ENCODE results near the gene GFPT1. TPM values are rescaled to one million over a fixed set of nuclear protein-coding genes. Genes with fewer than 3 reads are reported as not detected.

GFPT1 gene
- total and polyA plus RNA-seq, 4 donors: 14.7 to 42.6 (median 18.1) TPM

DNA sequence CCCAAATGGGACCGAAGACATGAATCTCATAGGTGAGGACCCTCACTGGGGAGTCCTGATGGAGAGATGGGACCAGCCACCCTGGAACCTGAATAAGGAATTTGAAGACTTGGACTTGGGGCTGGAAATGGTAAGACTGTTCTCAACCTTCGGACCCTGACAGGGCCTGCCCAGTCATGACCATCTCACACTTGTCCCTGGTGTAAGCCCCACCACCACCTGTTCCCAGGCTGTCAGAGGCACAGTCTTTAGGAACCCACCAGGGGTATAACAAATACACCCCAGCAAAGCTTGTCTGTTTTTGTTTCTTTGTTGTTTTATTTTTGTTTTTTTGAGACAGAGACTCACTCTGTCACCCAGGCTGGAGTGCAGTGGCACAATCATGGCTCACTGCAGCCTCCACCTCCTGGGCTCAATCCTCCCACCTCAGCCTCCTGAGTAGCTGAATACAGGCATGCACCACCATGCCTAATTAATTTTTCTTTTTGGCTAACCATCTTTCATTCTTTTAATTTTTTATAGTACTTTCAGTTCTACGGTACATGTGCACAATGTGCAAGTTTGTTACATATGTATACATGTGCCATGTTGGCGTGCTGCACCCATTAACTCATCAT, 106.1 kb downstream of the GFPT1 start:
- H3K9me3 ChIP-seq (ENCODE audit: control insufficient read depth in 4 of 4, low read length in 3 of 4): no peaks in the 10 kb centered on the region
- no peak for DNase-seq (ENCODE audit: low spot score)
- no peak overlapping the region for H3K9ac ChIP-seq (ENCODE audit: low read depth in 1 of 2, low read length in 2 of 2)
- H3K4me1 ChIP-seq (ENCODE audit: control insufficient read depth in 4 of 4, insufficient read depth in 4 of 4, low read length in 3 of 4): no peaks in the 10 kb centered on the region
- H3K4me3 ChIP-seq (ENCODE audit: low read depth in 1 of 3, low read length in 3 of 3): no peak overlapping the region
- WGBS: 94% methylated on average over 4 of the region's 4 CpGs
- H3K27ac ChIP-seq (ENCODE audit: low read depth in 1 of 2, low read length in 2 of 2): no peak overlapping the region
- H3K36me3 ChIP-seq (ENCODE audit: control insufficient read depth in 4 of 4, insufficient read depth in 3 of 4, low read depth in 1 of 4, low read length in 3 of 4): no peaks in the 10 kb centered on the region
- TF ChIP-seq NR2F2 (IDR thresholded peaks at IDR 0.05): no peak
- TF ChIP-seq HNF4A (conservative IDR thresholded peaks at IDR 0.05): no peak
- TF ChIP-seq TAF1 (conservative IDR thresholded peaks at IDR 0.05): no peak
- no peak for TF ChIP-seq GABPA (IDR thresholded peaks at IDR 0.05 in 1 of 2, conservative IDR thresholded peaks at IDR 0.05 in 1 of 2)
- no peak for TF ChIP-seq FOXA1 (IDR thresholded peaks at IDR 0.05)
- TF ChIP-seq JUND (IDR thresholded peaks at IDR 0.05): no peak
- TF ChIP-seq RXRA (IDR thresholded peaks at IDR 0.05): no peak
- no peak for TF ChIP-seq HNF4G (IDR thresholded peaks at IDR 0.05)
- no peak for TF ChIP-seq RAD21 (IDR thresholded peaks at IDR 0.05)
- no peak for TF ChIP-seq SP1 (IDR thresholded peaks at IDR 0.05)
- TF ChIP-seq, protein P1, sequence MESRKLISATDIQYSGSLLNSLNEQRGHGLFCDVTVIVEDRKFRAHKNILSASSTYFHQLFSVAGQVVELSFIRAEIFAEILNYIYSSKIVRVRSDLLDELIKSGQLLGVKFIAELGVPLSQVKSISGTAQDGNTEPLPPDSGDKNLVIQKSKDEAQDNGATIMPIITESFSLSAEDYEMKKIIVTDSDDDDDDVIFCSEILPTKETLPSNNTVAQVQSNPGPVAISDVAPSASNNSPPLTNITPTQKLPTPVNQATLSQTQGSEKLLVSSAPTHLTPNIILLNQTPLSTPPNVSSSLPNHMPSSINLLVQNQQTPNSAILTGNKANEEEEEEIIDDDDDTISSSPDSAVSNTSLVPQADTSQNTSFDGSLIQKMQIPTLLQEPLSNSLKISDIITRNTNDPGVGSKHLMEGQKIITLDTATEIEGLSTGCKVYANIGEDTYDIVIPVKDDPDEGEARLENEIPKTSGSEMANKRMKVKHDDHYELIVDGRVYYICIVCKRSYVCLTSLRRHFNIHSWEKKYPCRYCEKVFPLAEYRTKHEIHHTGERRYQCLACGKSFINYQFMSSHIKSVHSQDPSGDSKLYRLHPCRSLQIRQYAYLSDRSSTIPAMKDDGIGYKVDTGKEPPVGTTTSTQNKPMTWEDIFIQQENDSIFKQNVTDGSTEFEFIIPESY (IDR thresholded peaks at IDR 0.05): no peak
- TF ChIP-seq, protein P2, sequence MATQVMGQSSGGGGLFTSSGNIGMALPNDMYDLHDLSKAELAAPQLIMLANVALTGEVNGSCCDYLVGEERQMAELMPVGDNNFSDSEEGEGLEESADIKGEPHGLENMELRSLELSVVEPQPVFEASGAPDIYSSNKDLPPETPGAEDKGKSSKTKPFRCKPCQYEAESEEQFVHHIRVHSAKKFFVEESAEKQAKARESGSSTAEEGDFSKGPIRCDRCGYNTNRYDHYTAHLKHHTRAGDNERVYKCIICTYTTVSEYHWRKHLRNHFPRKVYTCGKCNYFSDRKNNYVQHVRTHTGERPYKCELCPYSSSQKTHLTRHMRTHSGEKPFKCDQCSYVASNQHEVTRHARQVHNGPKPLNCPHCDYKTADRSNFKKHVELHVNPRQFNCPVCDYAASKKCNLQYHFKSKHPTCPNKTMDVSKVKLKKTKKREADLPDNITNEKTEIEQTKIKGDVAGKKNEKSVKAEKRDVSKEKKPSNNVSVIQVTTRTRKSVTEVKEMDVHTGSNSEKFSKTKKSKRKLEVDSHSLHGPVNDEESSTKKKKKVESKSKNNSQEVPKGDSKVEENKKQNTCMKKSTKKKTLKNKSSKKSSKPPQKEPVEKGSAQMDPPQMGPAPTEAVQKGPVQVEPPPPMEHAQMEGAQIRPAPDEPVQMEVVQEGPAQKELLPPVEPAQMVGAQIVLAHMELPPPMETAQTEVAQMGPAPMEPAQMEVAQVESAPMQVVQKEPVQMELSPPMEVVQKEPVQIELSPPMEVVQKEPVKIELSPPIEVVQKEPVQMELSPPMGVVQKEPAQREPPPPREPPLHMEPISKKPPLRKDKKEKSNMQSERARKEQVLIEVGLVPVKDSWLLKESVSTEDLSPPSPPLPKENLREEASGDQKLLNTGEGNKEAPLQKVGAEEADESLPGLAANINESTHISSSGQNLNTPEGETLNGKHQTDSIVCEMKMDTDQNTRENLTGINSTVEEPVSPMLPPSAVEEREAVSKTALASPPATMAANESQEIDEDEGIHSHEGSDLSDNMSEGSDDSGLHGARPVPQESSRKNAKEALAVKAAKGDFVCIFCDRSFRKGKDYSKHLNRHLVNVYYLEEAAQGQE (IDR thresholded peaks at IDR 0.05): no peak
- TF ChIP-seq, protein P3, sequence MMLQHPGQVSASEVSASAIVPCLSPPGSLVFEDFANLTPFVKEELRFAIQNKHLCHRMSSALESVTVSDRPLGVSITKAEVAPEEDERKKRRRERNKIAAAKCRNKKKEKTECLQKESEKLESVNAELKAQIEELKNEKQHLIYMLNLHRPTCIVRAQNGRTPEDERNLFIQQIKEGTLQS (IDR thresholded peaks at IDR 0.05): no peak
- TF ChIP-seq EGR1 (IDR thresholded peaks at IDR 0.05; ENCODE audit: low read depth in 2 of 2): no peak
- TF ChIP-seq, protein P4, sequence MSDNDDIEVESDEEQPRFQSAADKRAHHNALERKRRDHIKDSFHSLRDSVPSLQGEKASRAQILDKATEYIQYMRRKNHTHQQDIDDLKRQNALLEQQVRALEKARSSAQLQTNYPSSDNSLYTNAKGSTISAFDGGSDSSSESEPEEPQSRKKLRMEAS (IDR thresholded peaks at IDR 0.05): no peak
- TF ChIP-seq, protein P5, sequence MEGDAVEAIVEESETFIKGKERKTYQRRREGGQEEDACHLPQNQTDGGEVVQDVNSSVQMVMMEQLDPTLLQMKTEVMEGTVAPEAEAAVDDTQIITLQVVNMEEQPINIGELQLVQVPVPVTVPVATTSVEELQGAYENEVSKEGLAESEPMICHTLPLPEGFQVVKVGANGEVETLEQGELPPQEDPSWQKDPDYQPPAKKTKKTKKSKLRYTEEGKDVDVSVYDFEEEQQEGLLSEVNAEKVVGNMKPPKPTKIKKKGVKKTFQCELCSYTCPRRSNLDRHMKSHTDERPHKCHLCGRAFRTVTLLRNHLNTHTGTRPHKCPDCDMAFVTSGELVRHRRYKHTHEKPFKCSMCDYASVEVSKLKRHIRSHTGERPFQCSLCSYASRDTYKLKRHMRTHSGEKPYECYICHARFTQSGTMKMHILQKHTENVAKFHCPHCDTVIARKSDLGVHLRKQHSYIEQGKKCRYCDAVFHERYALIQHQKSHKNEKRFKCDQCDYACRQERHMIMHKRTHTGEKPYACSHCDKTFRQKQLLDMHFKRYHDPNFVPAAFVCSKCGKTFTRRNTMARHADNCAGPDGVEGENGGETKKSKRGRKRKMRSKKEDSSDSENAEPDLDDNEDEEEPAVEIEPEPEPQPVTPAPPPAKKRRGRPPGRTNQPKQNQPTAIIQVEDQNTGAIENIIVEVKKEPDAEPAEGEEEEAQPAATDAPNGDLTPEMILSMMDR (IDR thresholded peaks at IDR 0.05; ENCODE audit: low read depth, low read length, missing input control): no peak
- no peak for TF ChIP-seq FOXA2 (IDR thresholded peaks at IDR 0.05)
- no peak for TF ChIP-seq YY1 (IDR thresholded peaks at IDR 0.05)
- H3K27me3 ChIP-seq (ENCODE audit: control insufficient read depth in 4 of 4, insufficient read depth in 4 of 4, low read length in 3 of 4): no peaks in the 10 kb centered on the region

All from liver (tissue), 9 donors.